ENCODE measurements around the gene TIPRL.

DNA sequence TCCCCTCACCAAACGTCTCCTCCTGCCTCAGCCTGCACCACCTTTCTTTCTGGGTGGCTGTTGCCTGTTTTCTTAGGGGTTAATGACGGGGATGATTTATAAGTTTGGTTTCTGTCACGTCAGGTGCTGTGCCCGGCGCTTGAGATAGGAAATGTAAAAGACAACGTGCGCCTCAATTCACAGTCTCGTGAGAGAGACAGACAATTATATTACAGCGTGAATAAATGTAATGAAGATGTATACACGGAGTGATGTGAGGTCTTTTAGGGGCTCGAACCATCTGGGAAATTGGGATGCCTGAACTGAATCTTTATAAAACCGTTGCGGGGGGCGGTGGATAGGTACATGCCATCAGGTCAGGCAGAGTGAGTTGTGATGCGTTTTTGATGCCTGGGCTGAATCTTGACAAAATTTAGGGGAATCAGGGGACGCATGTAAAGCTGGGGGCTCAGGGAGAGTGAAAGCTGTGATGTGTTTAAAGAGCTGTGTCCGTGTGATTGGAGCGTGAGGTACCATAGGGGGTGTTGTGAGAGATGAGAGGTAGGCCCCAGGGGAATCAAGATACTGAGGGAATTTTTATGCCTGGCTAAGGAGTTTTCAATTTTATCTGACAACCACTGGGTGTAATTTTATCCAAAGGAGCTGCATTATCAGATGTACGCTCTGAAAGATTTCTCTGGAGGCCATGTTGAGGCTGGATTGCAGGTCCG is 831 bp downstream of the TIPRL start:
- TF ChIP-seq, protein P1, sequence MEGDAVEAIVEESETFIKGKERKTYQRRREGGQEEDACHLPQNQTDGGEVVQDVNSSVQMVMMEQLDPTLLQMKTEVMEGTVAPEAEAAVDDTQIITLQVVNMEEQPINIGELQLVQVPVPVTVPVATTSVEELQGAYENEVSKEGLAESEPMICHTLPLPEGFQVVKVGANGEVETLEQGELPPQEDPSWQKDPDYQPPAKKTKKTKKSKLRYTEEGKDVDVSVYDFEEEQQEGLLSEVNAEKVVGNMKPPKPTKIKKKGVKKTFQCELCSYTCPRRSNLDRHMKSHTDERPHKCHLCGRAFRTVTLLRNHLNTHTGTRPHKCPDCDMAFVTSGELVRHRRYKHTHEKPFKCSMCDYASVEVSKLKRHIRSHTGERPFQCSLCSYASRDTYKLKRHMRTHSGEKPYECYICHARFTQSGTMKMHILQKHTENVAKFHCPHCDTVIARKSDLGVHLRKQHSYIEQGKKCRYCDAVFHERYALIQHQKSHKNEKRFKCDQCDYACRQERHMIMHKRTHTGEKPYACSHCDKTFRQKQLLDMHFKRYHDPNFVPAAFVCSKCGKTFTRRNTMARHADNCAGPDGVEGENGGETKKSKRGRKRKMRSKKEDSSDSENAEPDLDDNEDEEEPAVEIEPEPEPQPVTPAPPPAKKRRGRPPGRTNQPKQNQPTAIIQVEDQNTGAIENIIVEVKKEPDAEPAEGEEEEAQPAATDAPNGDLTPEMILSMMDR (IDR thresholded peaks at IDR 0.05), result no peak
- TF ChIP-seq POLR2A (IDR thresholded peaks at IDR 0.05), result no peak

Data from thyroid gland (tissue), 4 donors.